GM18499 (cell line): ENCODE data around the gene MS4A6A.
"Not testable (repeated sequence)": the region's sequence is repeated elsewhere in the genome, so short reads cannot be mapped to it uniquely, and the experiment has no call there.

ENCODE experiments used
- ATAC-seq: cut with Tn5 transposase; IDR thresholded peaks from one replicate; pipeline ENCODE4 v1.9.1; 2021; ENCODE audit warnings: moderate number of reproducible peaks; ENCODE audit not compliant: insufficient read depth, unreplicated experiment

The MS4A6A gene, protein sequence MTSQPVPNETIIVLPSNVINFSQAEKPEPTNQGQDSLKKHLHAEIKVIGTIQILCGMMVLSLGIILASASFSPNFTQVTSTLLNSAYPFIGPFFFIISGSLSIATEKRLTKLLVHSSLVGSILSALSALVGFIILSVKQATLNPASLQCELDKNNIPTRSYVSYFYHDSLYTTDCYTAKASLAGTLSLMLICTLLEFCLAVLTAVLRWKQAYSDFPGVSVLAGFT

GRCh38 chr11:60182541-60183330, at the start of gene MS4A6A:
TSS of gene MS4A6A (minus strand) at chr11:60183083. CDS start at chr11:60181727, 1,356 bp downstream.
- no peak for ATAC-seq

GRCh38 chr11:60230681-60231080, 47.8 kb upstream of the MS4A6A start:
- ATAC-seq, result no peak

- no peak for ATAC-seq
Measured at GRCh38 chr11:60222141-60222540, 39.3 kb upstream of the MS4A6A start.

DNA sequence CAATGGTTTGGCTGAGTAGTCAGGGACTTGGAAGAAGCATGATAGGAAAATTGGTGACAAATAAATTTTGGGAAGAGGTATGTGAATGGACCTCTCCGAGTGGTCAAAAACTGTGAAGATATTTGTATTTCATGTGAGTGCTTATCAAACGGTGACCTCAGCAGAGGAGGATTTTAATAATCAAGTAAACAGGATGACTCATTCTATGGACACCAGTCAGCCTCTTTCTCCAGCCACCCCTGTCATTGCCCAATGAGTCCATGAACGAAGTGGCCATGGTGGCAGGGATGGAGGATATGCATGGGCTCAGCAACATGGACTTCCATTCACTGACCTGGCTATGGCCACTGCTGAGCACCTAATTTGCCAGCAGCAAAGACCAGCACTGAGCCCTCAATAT, 38.8 kb upstream of the MS4A6A start:
- no peak for ATAC-seq

- no peak for ATAC-seq
Measured at GRCh38 chr11:60221181-60221580, 38.3 kb upstream of the MS4A6A start.

GRCh38 chr11:60214386-60214785, 31.5 kb upstream of the MS4A6A start:
- no peak for ATAC-seq

- no peak for ATAC-seq
Measured at GRCh38 chr11:60211206-60211605, 28.3 kb upstream of the MS4A6A start.

- no peak for ATAC-seq
Measured at GRCh38 chr11:60209977-60210376, 27.1 kb upstream of the MS4A6A start.

DNA sequence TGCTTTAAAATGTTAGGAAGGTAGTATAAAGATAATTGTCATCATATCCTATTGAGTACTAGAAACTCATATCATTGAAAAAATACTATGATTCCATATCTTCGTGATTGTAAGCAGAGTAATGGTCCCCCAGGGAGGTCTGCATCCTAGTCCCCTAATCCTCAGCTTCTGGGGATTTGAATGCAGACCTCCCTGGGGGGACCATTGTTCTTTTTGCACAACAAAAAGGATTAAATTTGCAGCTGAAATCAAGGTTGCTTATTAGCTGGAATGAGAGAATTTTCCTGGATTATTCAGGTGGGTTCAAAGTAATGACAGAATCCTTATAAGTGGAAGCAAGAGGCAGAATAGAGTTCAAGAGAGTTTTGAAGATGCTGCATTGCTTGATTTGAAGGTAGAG, 26.1 kb upstream of the MS4A6A start:
- ATAC-seq, result no peak

GRCh38 chr11:60208146-60208895, 25.4 kb upstream of the MS4A6A start:
- ATAC-seq, result no peak

DNA sequence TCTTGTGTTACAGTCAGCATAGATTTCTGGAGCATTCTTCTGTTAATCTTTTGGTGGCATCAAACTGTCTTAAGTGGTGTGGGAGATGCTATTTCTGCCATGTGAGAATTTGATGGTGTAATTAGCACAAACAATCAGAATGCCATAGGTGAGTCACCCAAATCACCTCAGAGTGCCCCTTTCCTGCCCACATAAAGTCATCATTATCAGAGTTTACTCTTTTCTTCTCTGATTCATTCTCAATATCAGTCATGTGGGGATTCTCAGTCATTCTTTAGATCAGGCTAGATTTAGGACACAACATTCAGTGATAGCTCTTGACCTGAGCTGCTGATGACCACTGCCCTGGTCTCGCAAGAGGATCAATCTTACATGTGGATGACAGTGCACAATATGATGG, 23.7 kb upstream of the MS4A6A start:
- no peak for ATAC-seq

DNA sequence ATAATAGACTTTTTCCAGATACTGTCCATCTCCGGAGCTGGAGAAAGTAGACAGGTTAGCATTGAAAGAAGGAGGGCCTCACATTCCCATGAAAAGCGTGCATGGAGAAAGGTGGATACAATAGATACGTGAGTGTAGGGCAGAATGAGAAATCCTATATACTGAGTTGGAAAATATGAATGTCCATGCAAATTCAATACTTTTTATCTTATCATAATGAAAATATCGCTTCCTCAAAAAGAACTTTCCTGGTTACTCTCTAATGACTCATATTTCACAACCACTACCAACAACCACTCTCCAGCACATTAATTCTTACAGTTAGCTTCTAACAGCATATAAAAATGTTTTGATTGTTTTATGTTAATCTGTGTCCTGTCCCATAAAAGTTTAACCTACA, 22.0 kb upstream of the MS4A6A start:
- peak; percentile 60 for ATAC-seq

- ATAC-seq, result not testable (repeated sequence)
Measured at GRCh38 chr11:60201334-60201733, 18.5 kb upstream of the MS4A6A start.

DNA sequence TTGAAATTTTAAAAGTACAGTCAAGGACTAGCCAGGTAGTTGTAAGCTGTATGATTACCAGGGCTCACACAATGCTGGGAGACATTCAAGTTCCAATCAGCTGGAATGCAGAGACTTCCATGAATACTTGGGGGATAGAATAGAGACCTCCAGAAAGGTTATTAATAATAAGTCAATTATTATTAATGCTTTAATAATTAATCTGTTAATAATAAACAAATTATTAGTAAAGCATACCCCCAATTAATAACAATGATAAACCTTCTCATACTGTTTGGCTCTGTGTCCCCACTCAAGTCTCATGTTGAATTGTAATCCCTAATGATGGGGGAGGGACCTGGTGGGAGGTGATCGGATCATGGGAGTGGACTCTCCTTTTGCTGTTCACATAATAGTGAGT, 14.6 kb upstream of the MS4A6A start:
- no peak for ATAC-seq

DNA sequence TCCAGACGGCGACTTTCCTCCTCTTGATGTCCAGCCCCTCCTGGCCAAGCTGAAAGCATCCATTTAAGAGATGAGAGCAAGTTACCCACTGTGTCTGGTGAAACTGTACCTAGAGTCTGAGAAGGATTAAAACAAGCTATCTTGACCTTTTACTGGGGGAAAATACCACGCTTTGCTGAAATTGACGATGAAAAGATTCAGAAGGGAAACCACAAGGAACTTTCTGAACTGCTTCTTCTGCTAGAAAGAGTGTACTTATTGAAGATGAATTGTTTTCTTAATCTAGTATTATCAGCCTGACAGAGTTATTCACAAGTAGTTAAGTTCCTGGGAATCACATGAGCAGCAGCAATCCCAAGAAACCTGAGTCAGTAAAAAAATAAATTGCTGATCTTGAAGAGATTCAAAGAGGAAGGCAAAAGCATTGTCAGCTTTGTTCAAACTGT, 13.1 kb upstream of the MS4A6A start:
- no peak for ATAC-seq

- no peak for ATAC-seq
Measured at GRCh38 chr11:60194511-60194910, 11.6 kb upstream of the MS4A6A start.

GRCh38 chr11:60193687-60194433, 11.0 kb upstream of the MS4A6A start:
- ATAC-seq, result peak; percentile 56

DNA sequence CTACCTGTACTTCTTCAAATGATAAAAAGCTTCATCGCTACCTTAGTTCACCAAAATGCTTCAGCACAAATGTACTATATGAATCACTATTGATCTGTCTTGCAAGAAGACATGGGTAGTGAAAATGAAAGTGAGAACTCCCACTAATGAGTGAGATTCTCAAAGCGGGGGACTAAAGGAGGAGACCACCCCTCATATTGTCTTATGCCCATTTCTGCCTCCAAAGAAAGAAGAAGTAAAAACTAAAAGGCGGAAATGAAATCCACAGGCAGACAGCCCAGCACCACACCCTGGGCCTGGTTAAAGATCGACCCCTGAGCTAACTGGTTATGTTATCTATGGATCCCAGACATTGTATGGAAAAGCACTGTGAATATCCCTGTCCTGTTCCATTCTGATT, 9.7 kb upstream of the MS4A6A start:
- ATAC-seq, result not testable (repeated sequence)

DNA sequence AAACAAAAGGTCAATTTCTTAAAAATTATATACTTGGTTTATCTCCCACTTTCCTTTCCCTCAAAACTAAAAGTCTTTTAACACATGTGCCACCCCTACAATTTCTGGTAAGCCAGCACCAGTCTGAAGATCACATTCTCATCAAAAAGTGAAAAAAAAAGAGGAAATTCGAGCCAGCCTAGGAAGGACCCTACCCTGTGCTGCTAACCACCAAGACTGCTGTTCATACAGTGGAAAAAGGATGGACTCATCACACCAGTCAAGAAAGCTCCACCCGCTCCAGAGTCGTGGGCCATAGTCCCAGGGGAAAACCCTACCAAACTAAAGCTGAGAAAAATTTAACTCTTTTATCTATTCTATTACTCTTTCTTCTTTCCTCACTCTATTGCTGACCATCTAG, 5.6 kb upstream of the MS4A6A start:
- ATAC-seq, result not testable (repeated sequence)

DNA sequence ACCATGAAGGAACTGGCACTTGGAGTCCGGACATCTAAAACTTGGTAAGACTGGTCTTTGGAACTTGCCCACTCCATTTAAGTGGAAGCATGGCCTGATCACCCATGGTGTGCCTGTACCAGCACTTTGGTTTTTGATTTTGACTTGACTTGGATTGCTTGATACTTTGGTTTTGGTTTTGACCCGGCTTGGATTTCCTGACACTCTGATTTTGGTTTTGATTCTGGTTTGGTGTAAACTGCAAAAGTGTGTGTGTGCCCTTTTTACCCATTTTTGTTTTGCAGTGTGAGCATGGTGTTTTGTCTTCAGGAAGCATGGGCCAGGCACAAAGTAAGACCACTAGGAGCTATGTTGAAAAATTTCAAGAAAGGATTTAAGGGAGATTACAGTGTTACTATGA, 3.2 kb upstream of the MS4A6A start:
- ATAC-seq, result not testable (repeated sequence)

DNA sequence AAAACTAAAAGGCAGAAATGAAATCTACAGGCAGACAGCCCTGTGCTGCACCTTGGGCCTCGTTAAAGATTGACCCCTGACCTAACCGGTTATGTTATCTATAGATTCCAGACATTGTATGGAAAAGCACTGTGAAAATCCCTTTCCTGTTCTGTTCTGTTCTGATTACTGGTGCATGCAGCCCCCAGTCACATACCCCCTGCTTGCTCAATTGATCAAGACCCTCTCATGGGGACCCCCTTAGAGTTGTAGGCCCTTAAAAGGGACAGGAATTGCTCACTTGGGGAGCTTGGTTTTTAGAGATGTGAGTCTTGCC, 2.6 kb upstream of the MS4A6A start:
- ATAC-seq, result not testable (repeated sequence)
